Suprapubic skin (tissue), 4 donors: ENCODE data around the gene MARCHF10.

Experiments used
- EP300 ChIP-seq: sonication (generic); formaldehyde crosslinking; IDR thresholded peaks from one replicate; pipeline ENCODE4 v1.6.1; 2017; ENCODE audit warnings: antibody characterized with exemption
- POLR2AphosphoS5 ChIP-seq, 3 donors: sonication (generic); formaldehyde crosslinking; IDR thresholded peaks; one replicate each; pipeline ENCODE4 v1.6.1; 2017; ENCODE audit warnings: antibody characterized with exemption in 3 of 3
- TF ChIP-seq, protein P1 (sequence below), 2 donors: fragments of 200-600 bp in 1 of 2; fragments of 450-650 bp in 1 of 2; sonication (generic) in 1 of 2; IDR thresholded peaks; one replicate each; pipeline ENCODE4 v1.5.1; 2016 to 2019; ENCODE audit warnings: antibody characterized with exemption in 2 of 2, mild to moderate bottlenecking in 1 of 2, moderate library complexity in 1 of 2

DNA sequence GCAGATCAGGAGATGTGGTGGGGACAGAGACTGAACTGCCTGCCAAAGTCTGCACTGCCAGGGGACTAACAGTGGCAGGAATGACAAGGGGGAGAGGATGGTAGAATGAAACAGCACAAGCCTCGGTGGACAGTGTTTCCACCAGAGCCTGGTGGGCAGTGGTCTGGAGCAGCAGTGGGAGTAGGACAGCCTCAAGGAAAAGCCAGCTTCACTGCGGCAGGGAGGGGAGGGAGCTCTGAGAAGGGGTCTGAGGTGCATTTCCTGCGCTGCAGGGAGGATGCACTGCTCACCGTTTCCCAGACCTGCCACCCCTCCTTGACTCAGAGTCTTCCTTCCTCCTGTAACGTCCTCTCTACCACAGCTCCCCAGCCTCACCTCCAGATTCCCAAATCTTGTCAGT lies 33.8 kb downstream of the MARCHF10 start:
- no peak for TF ChIP-seq EP300
- TF ChIP-seq, protein P1, sequence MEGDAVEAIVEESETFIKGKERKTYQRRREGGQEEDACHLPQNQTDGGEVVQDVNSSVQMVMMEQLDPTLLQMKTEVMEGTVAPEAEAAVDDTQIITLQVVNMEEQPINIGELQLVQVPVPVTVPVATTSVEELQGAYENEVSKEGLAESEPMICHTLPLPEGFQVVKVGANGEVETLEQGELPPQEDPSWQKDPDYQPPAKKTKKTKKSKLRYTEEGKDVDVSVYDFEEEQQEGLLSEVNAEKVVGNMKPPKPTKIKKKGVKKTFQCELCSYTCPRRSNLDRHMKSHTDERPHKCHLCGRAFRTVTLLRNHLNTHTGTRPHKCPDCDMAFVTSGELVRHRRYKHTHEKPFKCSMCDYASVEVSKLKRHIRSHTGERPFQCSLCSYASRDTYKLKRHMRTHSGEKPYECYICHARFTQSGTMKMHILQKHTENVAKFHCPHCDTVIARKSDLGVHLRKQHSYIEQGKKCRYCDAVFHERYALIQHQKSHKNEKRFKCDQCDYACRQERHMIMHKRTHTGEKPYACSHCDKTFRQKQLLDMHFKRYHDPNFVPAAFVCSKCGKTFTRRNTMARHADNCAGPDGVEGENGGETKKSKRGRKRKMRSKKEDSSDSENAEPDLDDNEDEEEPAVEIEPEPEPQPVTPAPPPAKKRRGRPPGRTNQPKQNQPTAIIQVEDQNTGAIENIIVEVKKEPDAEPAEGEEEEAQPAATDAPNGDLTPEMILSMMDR (IDR thresholded peaks at IDR 0.05): no peak
- no peak for TF ChIP-seq POLR2AphosphoS5 (IDR thresholded peaks at IDR 0.05)
